Muscle of leg (tissue), 11 donors: Measurements from ENCODE around the gene BAG3. TPM values are rescaled to one million over a fixed set of nuclear protein-coding genes. Genes with fewer than 3 reads are reported as not detected.
A peak's percentile ranks its signal among the peaks of the same experiment; 100 is the strongest.

ENCODE experiments used
- DNase-seq: peaks from one replicate; pipeline ENCODE4 v3.0.0; 2013
- H3K27ac ChIP-seq: one replicate; pipeline ENCODE4 v1.5.1; 2013; ENCODE audit warnings: mild to moderate bottlenecking, low read length, control low read depth
- H3K27me3 ChIP-seq: one replicate; pipeline ENCODE4 v1.6.1; 2013; ENCODE audit warnings: low read length; ENCODE audit not compliant: control insufficient read depth, insufficient read depth
- H3K36me3 ChIP-seq: one replicate; pipeline ENCODE4 v1.6.1; 2013; ENCODE audit warnings: low read length; ENCODE audit not compliant: control insufficient read depth, insufficient read depth
- H3K4me1 ChIP-seq: one replicate; pipeline ENCODE4 v1.6.1; 2013; ENCODE audit warnings: low read length; ENCODE audit not compliant: control insufficient read depth, insufficient read depth
- H3K4me3 ChIP-seq: one replicate; pipeline ENCODE4 v1.5.1; 2013; ENCODE audit warnings: low read length, control low read depth
- H3K9me3 ChIP-seq: replicated peaks from 2 replicates; pipeline ENCODE4 v1.6.1; 2013; ENCODE audit warnings: low read depth, low read length; ENCODE audit not compliant: control insufficient read depth
- WGBS: methylation state at CpG from one replicate; pipeline ENCODE4 v1.1.5; 2013; ENCODE audit warnings: missing lambda C conversion rate; ENCODE audit not compliant: insufficient coverage; 5-methylcytosine and 5-hydroxymethylcytosine counted together
- polyA plus RNA-seq, 8 donors: library from polyadenylated mRNA; unstranded; fragments of 120-200 nt; gene quantifications; one replicate each; pipeline versions ENCODE4 v1.2.1 to v1.2.3, GENCODE V29; 2013; ENCODE audit warnings: inconsistent platforms in 1 of 8, low replicate concordance in 1 of 8; ENCODE audit not compliant: insufficient read length in 8 of 8, insufficient read depth in 1 of 8
- total RNA-seq: library from RNA; stranded (reverse); fragments of 120-200 nt; gene quantifications from one replicate; pipeline ENCODE4 v1.2.4, GENCODE V29; 2013

The BAG3 gene
- total and polyA plus RNA-seq, 9 donors, result 9.1 to 45.4 (median 39.5) TPM

- peaks cover 8% of the 10 kb centered on the region for H3K36me3 ChIP-seq
- H3K27me3 ChIP-seq, result no peaks in the 10 kb centered on the region
- peaks cover 34% of the 10 kb centered on the region for H3K4me1 ChIP-seq
- H3K9me3 ChIP-seq, result no peaks in the 10 kb centered on the region
- H3K27ac ChIP-seq, result no peak overlapping the region
- no peak for DNase-seq
- no peak overlapping the region for H3K4me3 ChIP-seq
- WGBS, result 77% methylated on average over 7 of the region's 12 CpGs
Measured at GRCh38 chr10:119663866-119664698, 12.9 kb downstream of the BAG3 start.

- WGBS, result 87% methylated on average over 14 of the region's 14 CpGs
- Histone ChIP-seq H3K4me3 (no peak overlapping the region), H3K4me1 (peaks cover 41% of the 10 kb centered on the region), H3K36me3 (peaks cover 18% of the 10 kb centered on the region), H3K27ac (no peak overlapping the region), H3K27me3 (no peaks in the 10 kb centered on the region), H3K9me3 (no peaks in the 10 kb centered on the region)
- no peak for DNase-seq
Measured at GRCh38 chr10:119665901-119666708, 14.9 kb downstream of the BAG3 start.

- Histone ChIP-seq H3K36me3 (peaks cover 24% of the 10 kb centered on the region), H3K9me3 (no peaks in the 10 kb centered on the region), H3K27ac (no peak overlapping the region), H3K4me1 (peaks cover 41% of the 10 kb centered on the region), H3K27me3 (no peaks in the 10 kb centered on the region), H3K4me3 (no peak overlapping the region)
- DNase-seq, result no peak
- 92% methylated on average over 2 of the region's 2 CpGs for WGBS
Measured at GRCh38 chr10:119666709-119667004, 15.5 kb downstream of the BAG3 start.

- Histone ChIP-seq H3K4me1 (peaks cover 41% of the 10 kb centered on the region), H3K9me3 (no peaks in the 10 kb centered on the region), H3K27ac (peak overlapping the region; percentile 79), H3K27me3 (no peaks in the 10 kb centered on the region), H3K4me3 (no peak overlapping the region), H3K36me3 (peaks cover 35% of the 10 kb centered on the region)
- peak; percentile 73 for DNase-seq
- WGBS, result 30% methylated on average over 12 of the region's 12 CpGs
Measured at GRCh38 chr10:119667562-119668328, 16.6 kb downstream of the BAG3 start.

- DNase-seq, result peak; percentile 50
- peak overlapping the region; percentile 79 for H3K27ac ChIP-seq
- H3K9me3 ChIP-seq, result no peaks in the 10 kb centered on the region
- H3K27me3 ChIP-seq, result no peaks in the 10 kb centered on the region
- H3K36me3 ChIP-seq, result peaks cover 42% of the 10 kb centered on the region
- no peak overlapping the region for H3K4me3 ChIP-seq
- peaks cover 41% of the 10 kb centered on the region for H3K4me1 ChIP-seq
- 83% methylated on average over 5 of the region's 6 CpGs for WGBS
Measured at GRCh38 chr10:119668461-119668860, 17.3 kb downstream of the BAG3 start.

- Histone ChIP-seq H3K4me1 (peaks cover 41% of the 10 kb centered on the region), H3K27ac (peak overlapping the region; percentile 65), H3K4me3 (no peak overlapping the region), H3K27me3 (no peaks in the 10 kb centered on the region), H3K9me3 (no peaks in the 10 kb centered on the region), H3K36me3 (peaks cover 48% of the 10 kb centered on the region)
- DNase-seq, result no peak
- 84% methylated on average over 3 of the region's 5 CpGs for WGBS
Measured at GRCh38 chr10:119669331-119669730, 18.2 kb downstream of the BAG3 start.

GRCh38 chr10:119669975-119670640 is 18.9 kb downstream of the BAG3 start:
- Histone ChIP-seq H3K27me3 (no peaks in the 10 kb centered on the region), H3K27ac (no peak overlapping the region), H3K4me3 (no peak overlapping the region), H3K4me1 (peaks cover 41% of the 10 kb centered on the region), H3K9me3 (no peaks in the 10 kb centered on the region), H3K36me3 (peaks cover 55% of the 10 kb centered on the region)
- 87% methylated on average over 15 of the region's 18 CpGs for WGBS
- DNase-seq, result no peak

GRCh38 chr10:119670717-119671116 is 19.5 kb downstream of the BAG3 start:
- WGBS, result 82% methylated on average over 2 of the region's 3 CpGs
- Histone ChIP-seq H3K27ac (no peak overlapping the region), H3K36me3 (peaks cover 59% of the 10 kb centered on the region), H3K27me3 (no peaks in the 10 kb centered on the region), H3K4me3 (no peak overlapping the region), H3K4me1 (peaks cover 41% of the 10 kb centered on the region), H3K9me3 (no peaks in the 10 kb centered on the region)
- no peak for DNase-seq

GRCh38 chr10:119671381-119671780 is 20.2 kb downstream of the BAG3 start:
- no peak for DNase-seq
- H3K9me3 ChIP-seq, result no peaks in the 10 kb centered on the region
- peaks cover 34% of the 10 kb centered on the region for H3K4me1 ChIP-seq
- 69% methylated on average over 3 of the region's 4 CpGs for WGBS
- H3K36me3 ChIP-seq, result peaks cover 59% of the 10 kb centered on the region
- no peak overlapping the region for H3K4me3 ChIP-seq
- no peaks in the 10 kb centered on the region for H3K27me3 ChIP-seq
- H3K27ac ChIP-seq, result no peak overlapping the region
